IMR-90 (cell line): ENCODE results near the gene PCA3. TPM values are rescaled to one million over a fixed set of nuclear protein-coding genes. Genes with fewer than 3 reads are reported as not detected.

ENCODE experiments used
- ATAC-seq: fragments of 200-7000 bp; cut with Tn5 transposase; 2 replicates; pipeline ENCODE4 v1.9.1; 2020; ENCODE audit warnings: low read depth, mild to moderate bottlenecking, moderate library complexity
- BruUV-seq: library from RNA; stranded (reverse); fragments of 400-500 nt; replicated peaks from 2 replicates; lab custom pipeline; 2021; lab: Mats Ljungman, UMichigan
- CTCF ChIA-PET: fragments of 300-600 bp; formaldehyde crosslinking; extraction: SDS; loops from one replicate; lab custom pipeline; 2021; ENCODE audit warnings: antibody characterized with exemption; lab: Yijun Ruan, JAX
- POLR2A ChIA-PET: fragments of 300-600 bp; sonication (Branson Sonifier 250); formaldehyde crosslinking; loops from one replicate; lab custom pipeline; 2022; ENCODE audit warnings: antibody characterized with exemption; ENCODE audit not compliant: unreplicated experiment; lab: Charles Lee
- DNase-seq: peaks from one replicate; pipeline ENCODE4 v3.0.0; 2013
- H2AFZ ChIP-seq: replicated peaks from 2 replicates; pipeline ENCODE3; 2013; ENCODE audit warnings: low read length, mild to moderate bottlenecking; ENCODE audit not compliant: poor library complexity
- H2AK5ac ChIP-seq: 2 replicates; pipeline ENCODE4 v1.6.1; 2013; ENCODE audit warnings: low read depth, low read length, inconsistent platforms
- H2AK9ac ChIP-seq: replicated peaks from 2 replicates; pipeline ENCODE3; 2013; ENCODE audit warnings: mild to moderate bottlenecking, low read depth, low read length, moderate library complexity; ENCODE audit not compliant: poor library complexity
- H2BK120ac ChIP-seq: 2 replicates; pipeline ENCODE4 v1.6.1; 2013; ENCODE audit warnings: low read depth, low read length, inconsistent platforms
- H2BK15ac ChIP-seq: 3 replicates; pipeline ENCODE4 v1.6.1; 2013; ENCODE audit warnings: low read depth, low read length, inconsistent platforms
- H2BK20ac ChIP-seq: 2 replicates; pipeline ENCODE4 v1.6.1; 2013; ENCODE audit warnings: low read depth, mild to moderate bottlenecking, inconsistent platforms, low read length, moderate library complexity
- H2BK5ac ChIP-seq: 2 replicates; pipeline ENCODE4 v1.6.1; 2013; ENCODE audit warnings: mild to moderate bottlenecking, low read depth, low read length, inconsistent platforms; ENCODE audit not compliant: poor library complexity, severe bottlenecking
- H3K14ac ChIP-seq: replicated peaks from 2 replicates; pipeline ENCODE4 v1.6.1; 2013; ENCODE audit warnings: low read depth, low read length, inconsistent platforms
- H3K18ac ChIP-seq: 2 replicates; pipeline ENCODE4 v1.6.1; 2013; ENCODE audit warnings: low read depth, low read length, control low read depth
- H3K23ac ChIP-seq: 2 replicates; pipeline ENCODE4 v1.6.1; 2013; ENCODE audit warnings: low read depth, low read length, inconsistent platforms
- H3K27ac ChIP-seq: 2 replicates; pipeline ENCODE4 v1.5.1; 2013; ENCODE audit warnings: mild to moderate bottlenecking, control low read depth, low read length; ENCODE audit not compliant: insufficient read depth
- H3K27me3 ChIP-seq: 2 replicates; pipeline ENCODE4 v1.6.1; 2013; ENCODE audit warnings: low read length; ENCODE audit not compliant: control insufficient read depth, insufficient read depth
- H3K36me3 ChIP-seq: 2 replicates; pipeline ENCODE4 v1.6.1; 2013; ENCODE audit warnings: low read length, mixed read lengths; ENCODE audit not compliant: control insufficient read depth, insufficient read depth
- H3K4ac ChIP-seq: 2 replicates; pipeline ENCODE4 v1.6.1; 2013; ENCODE audit warnings: low read depth, low read length, inconsistent platforms
- H3K4me1 ChIP-seq: 2 replicates; pipeline ENCODE4 v1.6.1; 2013; ENCODE audit warnings: low read length, mixed read lengths; ENCODE audit not compliant: control insufficient read depth, insufficient read depth
- H3K4me2 ChIP-seq: 2 replicates; pipeline ENCODE4 v1.6.1; 2013; ENCODE audit warnings: low read depth, mild to moderate bottlenecking, control low read depth, low read length, moderate library complexity
- H3K4me3 ChIP-seq: 2 replicates; pipeline ENCODE4 v1.5.1; 2013; ENCODE audit warnings: low read depth, mild to moderate bottlenecking, control low read depth, low read length, moderate library complexity; ENCODE audit not compliant: insufficient read depth
- H3K56ac ChIP-seq: 2 replicates; pipeline ENCODE4 v1.6.1; 2013; ENCODE audit warnings: low read length, inconsistent platforms; ENCODE audit not compliant: insufficient read depth; ENCODE audit errors: extremely low read depth
- H3K79me1 ChIP-seq, 2 experiments: 2 replicates each; pipeline ENCODE4 v1.6.1; 2013; ENCODE audit warnings: low read length in 2 of 2, inconsistent platforms in 1 of 2, low read depth in 1 of 2
- H3K9ac ChIP-seq: 2 replicates; pipeline ENCODE4 v1.6.1; 2013; ENCODE audit warnings: low read depth, low read length, control low read depth
- H3K9me1 ChIP-seq: 2 replicates; pipeline ENCODE4 v1.6.1; 2013; ENCODE audit warnings: low read length, inconsistent platforms; ENCODE audit not compliant: insufficient read depth
- H3K9me3 ChIP-seq: 2 replicates; pipeline ENCODE4 v1.6.1; 2013; ENCODE audit warnings: low read length; ENCODE audit not compliant: control insufficient read depth, insufficient read depth
- H4K20me1 ChIP-seq: 2 replicates; pipeline ENCODE4 v1.6.1; 2013; ENCODE audit warnings: low read length, inconsistent platforms; ENCODE audit not compliant: insufficient read depth
- H4K5ac ChIP-seq: 2 replicates; pipeline ENCODE4 v1.6.1; 2013; ENCODE audit warnings: mild to moderate bottlenecking, low read depth, low read length, control low read depth
- H4K8ac ChIP-seq, 2 experiments: 2 replicates each; pipeline ENCODE4 v1.6.1; 2013; ENCODE audit warnings: low read depth in 2 of 2, low read length in 2 of 2, control low read depth in 1 of 2, inconsistent platforms in 1 of 2
- H4K91ac ChIP-seq: 2 replicates; pipeline ENCODE4 v1.6.1; 2013; ENCODE audit warnings: low read depth, low read length, inconsistent platforms; ENCODE audit not compliant: insufficient read depth
- CEBPB ChIP-seq: IDR thresholded peaks from 2 replicates; pipeline ENCODE4 v1.6.1; 2012; ENCODE audit warnings: low read depth, low read length, improper control_type of control experiment
- CTCF ChIP-seq: conservative IDR thresholded peaks from 2 replicates; pipeline ENCODE4 v1.5.1; 2012; ENCODE audit warnings: mild to moderate bottlenecking, low read depth, low read length, improper control_type of control experiment
- MXI1 ChIP-seq: IDR thresholded peaks from 2 replicates; pipeline ENCODE4 v1.6.1; 2012; ENCODE audit warnings: low read depth, mild to moderate bottlenecking, low read length, moderate library complexity, borderline replicate concordance
- NFE2L2 ChIP-seq: fragments of 150-350 bp; IDR thresholded peaks from 2 replicates; pipeline ENCODE4 v1.6.1; 2016; ENCODE audit warnings: low read depth, mild to moderate bottlenecking, low read length
- RAD21 ChIP-seq: IDR thresholded peaks from 2 replicates; pipeline ENCODE4 v1.6.1; 2012; ENCODE audit warnings: low read length, improper control_type of control experiment
- SMC3 ChIP-seq: fragments of 150-350 bp; IDR thresholded peaks from 2 replicates; pipeline ENCODE4 v1.6.1; 2016; ENCODE audit warnings: low read depth, mild to moderate bottlenecking, antibody characterized with exemption, low read length, moderate library complexity
- WGBS, 2 experiments: methylation state at CpG; one replicate each; pipeline versions ENCODE4 v1.1.5 to v1.1.7; 2013; ENCODE audit warnings: missing lambda C conversion rate in 2 of 2; ENCODE audit not compliant: insufficient read length in 1 of 2; ENCODE audit errors: extremely low coverage in 2 of 2; 5-methylcytosine and 5-hydroxymethylcytosine counted together
- dilution Hi-C: fragments of 300-500 bp; cut with HindIII; formaldehyde crosslinking; loops from one replicate; pipeline ENCODE4 v1.14.3; 2018; ENCODE audit warnings: low sequenced_read_pairs; ENCODE audit not compliant: unreplicated experiment
- in situ Hi-C: fragments of 300-500 bp; cut with MboI; formaldehyde crosslinking; loops from 3 replicates; pipeline ENCODE4 v1.14.3; 2019; ENCODE audit warnings: low sequenced_read_pairs, inconsistent platforms, mixed read lengths
- intact Hi-C: fragments of 100-400 bp; cut with micrococcal nuclease; formaldehyde crosslinking; loops from 2 replicates; pipeline ENCODE4 v1.10.0; 2022
- polyA plus RNA-seq, 3 experiments: library from polyadenylated mRNA; depleted of rRNA; stranded (reverse); fragments of >200 nt; gene quantifications; 2 replicates each; pipeline ENCODE4 v1.2.3, GENCODE V29; 2012; ENCODE audit warnings: low replicate concordance in 1 of 3
- total RNA-seq: library from RNA; depleted of rRNA; stranded (reverse); fragments of >200 nt; gene quantifications from 2 replicates; pipeline ENCODE4 v1.2.3, GENCODE V29; 2012

PCA3 gene
- total and polyA plus RNA-seq, 2 of the 4 experiments (the other 2 are of a cell fraction) = not detected

GRCh38 chr9:76810377-76810957, 46.2 kb downstream of the PCA3 start:
- Histone ChIP-seq H3K23ac (no peak overlapping the region), H3K4me3 (no peak overlapping the region), H2AFZ (no peak overlapping the region), H3K36me3 (no peaks in the 10 kb centered on the region), H2BK20ac (no peak overlapping the region), H3K9me1 (no peaks in the 10 kb centered on the region), H4K91ac (no peak overlapping the region), H3K4me2 (no peak overlapping the region), H2AK5ac (no peak overlapping the region), H2BK5ac (no peak overlapping the region), H4K8ac (no peak overlapping the region), H3K79me1 (no peaks in the 10 kb centered on the region), H3K27ac (no peak overlapping the region), H4K20me1 (no peaks in the 10 kb centered on the region), H3K4ac (no peak overlapping the region), H3K27me3 (no peaks in the 10 kb centered on the region; the same call in 1 of the 2 replicates), H3K4me1 (no peaks in the 10 kb centered on the region), H4K5ac (no peak overlapping the region), H3K9me3 (no peaks in the 10 kb centered on the region), H2BK120ac (no peak overlapping the region), H3K56ac (no peak overlapping the region), H2BK15ac (no peak overlapping the region), H2AK9ac (no peak overlapping the region), H3K9ac (no peak overlapping the region), H3K14ac (no peak overlapping the region), H3K18ac (no peak overlapping the region)
- in situ Hi-C loops = loop anchor here (25.0 kb wide), 1 partner anchor 352 kb away; no protein-coding TSS in a partner anchor
- ATAC-seq (peak; percentile 91), DNase-seq (peak; percentile 72)
- dilution Hi-C loops = loop anchor here (25.0 kb wide), 1 partner anchor 177 kb away; no protein-coding TSS in a partner anchor
- ChIA-PET POLR2A (no interaction called here), CTCF (interaction anchor here (0.6 to 4.2 kb wide), 8 partner anchors 77 to 199 kb away, joined by 3 to 24 read pairs (median 3); no protein-coding TSS in a partner anchor)
- 0% methylated on average over 1 of the region's 2 CpGs; no CpG with 5 or more reads in 1 of the 2 experiments for WGBS, 2 experiments
- peak; percentile 86 for TF ChIP-seq CTCF
- TF ChIP-seq MXI1 = no peak
- TF ChIP-seq NFE2L2 = no peak
- TF ChIP-seq SMC3 = peak; percentile 95
- TF ChIP-seq RAD21 = peak; percentile 97
- peak; percentile 62; the same call in 1 of the 2 replicates for TF ChIP-seq CEBPB
- intact Hi-C loops = loop anchor here (1.0 to 2.0 kb wide), 4 partner anchors 177 to 340 kb away; no protein-coding TSS in a partner anchor
- BruUV-seq = no TSS peak
